HG02571 (cell line): Measurements from ENCODE around the gene PRKAR2A.
"Not testable (repeated sequence)": the region's sequence is repeated elsewhere in the genome, so short reads cannot be mapped to it uniquely, and the experiment has no call there.

Source experiments
- ATAC-seq: cut with Tn5 transposase; IDR thresholded peaks from one replicate; pipeline ENCODE4 v1.9.1; 2021; ENCODE audit warnings: mild to moderate bottlenecking, moderate library complexity; ENCODE audit not compliant: unreplicated experiment

Gene PRKAR2A

GRCh38 chr3:48783304-48783703 lies 64.4 kb downstream of the PRKAR2A start:
- ATAC-seq: no peak

GRCh38 chr3:48782046-48782445 lies 65.6 kb downstream of the PRKAR2A start:
- ATAC-seq: no peak

- ATAC-seq: not testable (repeated sequence)
These were observed 69.1 kb downstream of the PRKAR2A start for GRCh38 chr3:48778565-48778964.

- ATAC-seq: no peak
These were observed 70.8 kb downstream of the PRKAR2A start for GRCh38 chr3:48776854-48777253.

DNA sequence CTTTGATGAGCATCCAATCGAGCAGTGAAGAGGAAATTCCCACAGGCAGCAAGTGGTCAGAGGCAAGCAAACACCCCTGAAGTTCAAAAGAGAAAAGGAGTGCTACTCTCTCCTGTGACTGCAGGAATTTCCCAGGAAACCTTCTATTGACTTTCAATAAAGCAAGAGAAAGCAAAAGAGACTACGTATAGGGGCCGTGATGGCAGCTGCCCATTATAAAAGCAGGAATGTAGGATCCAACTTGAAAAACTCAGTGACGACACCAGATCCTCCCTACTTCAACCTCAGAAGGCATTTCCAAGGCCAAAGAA lies 77.5 kb downstream of the PRKAR2A start:
- ATAC-seq: no peak

GRCh38 chr3:48765376-48765775 lies 82.3 kb downstream of the PRKAR2A start:
- ATAC-seq: no peak

DNA sequence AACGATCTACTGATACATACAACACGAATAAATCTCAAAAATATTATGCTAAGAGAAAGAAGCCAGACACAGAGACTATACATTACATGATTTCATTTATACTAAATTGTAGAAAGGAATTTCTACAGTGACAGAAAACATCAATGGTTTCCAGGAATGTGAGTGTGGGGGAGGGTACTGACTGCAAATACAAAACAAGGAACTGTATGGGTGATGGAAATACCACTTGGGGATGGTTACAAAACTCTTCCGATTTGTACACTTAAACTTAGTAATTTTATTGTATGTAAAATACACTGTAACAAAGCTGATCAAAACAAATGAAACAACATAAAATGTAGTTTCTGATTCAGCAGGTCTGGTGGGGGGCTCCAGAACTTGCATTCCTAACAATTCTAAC lies 84.9 kb downstream of the PRKAR2A start:
- no peak for ATAC-seq

GRCh38 chr3:48759991-48760540 lies 87.6 kb downstream of the PRKAR2A start:
- not testable (repeated sequence) for ATAC-seq

GRCh38 chr3:48759531-48759930 lies 88.1 kb downstream of the PRKAR2A start:
- not testable (repeated sequence) for ATAC-seq

DNA sequence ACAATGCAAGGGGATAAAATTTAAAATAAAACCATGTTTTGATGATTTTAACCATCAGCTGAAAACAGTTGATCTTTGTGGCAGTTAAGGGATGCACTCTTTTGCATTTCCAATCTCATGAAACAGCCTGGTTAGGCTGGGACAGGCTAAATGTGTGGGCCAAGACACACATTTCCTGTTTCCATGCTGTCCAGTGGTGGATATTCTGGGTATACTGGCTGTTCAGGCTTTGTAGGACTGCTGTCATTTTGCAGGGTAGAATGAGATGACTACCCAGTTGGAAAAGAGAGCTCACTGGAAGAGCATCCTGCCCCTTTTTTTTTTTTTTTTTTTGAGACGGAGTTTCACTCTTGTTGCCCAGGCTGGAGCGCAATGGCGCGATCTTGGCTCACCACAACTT lies 88.6 kb downstream of the PRKAR2A start:
- no peak for ATAC-seq

GRCh38 chr3:48756640-48757039 lies 91.0 kb downstream of the PRKAR2A start:
- ATAC-seq: no peak

DNA sequence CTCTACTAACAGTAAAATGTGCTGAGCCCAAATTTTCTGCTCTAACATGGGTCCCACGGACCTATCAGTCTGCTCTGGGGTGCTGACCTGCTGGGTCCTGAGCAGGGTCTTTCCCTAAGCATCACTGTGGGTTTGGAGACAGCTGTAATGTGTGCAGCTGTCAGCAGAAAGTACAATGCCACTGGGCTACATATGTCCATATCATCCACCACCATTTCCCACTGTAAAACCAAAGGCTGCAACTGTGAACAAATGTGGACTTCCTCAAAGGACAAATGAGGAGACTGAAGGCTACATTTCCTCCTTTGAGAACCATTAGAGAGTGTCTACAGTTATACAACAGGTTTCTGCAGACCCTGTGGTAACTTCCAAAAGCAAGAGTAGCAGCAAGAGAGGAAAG lies 96.8 kb downstream of the PRKAR2A start:
- no peak for ATAC-seq

DNA sequence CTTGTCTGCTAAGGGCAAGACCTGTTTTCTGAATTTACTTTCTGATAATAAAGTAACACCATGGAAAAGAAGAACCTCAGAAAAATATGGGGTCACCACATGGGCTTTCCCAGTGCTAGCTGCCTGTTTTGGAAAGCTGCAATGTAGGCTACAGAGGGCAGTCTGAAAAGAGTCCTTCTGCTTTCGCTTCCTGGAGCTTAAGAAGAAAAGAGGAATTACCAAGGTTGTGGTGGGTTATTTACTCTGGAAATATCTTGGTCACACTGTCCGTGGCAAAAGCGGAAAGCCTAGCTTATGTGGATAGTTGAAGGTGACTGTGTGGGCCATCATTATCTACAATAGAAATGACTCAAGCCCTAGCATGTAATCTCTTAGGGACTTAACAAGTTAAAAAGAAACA lies 98.9 kb downstream of the PRKAR2A start:
- no peak for ATAC-seq

DNA sequence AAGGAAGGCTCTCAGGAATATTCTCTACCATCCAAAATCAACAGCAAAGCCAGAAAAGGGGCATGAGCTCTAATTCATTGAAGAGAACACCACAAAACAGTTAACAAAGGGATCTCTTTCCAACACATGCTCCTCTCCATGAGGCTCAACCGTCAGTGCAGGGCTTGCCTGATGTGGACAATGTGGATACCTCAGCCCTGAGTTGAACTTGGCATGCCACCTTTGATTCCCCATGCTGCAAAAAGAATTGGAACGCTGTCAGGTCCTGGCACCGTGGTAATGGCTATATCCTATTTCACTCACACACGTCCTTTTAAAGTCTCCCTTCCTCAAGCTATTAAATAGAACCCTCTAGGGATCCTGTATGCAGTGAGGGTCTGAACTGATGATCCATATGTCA lies 100.0 kb downstream of the PRKAR2A start:
- ATAC-seq: no peak

DNA sequence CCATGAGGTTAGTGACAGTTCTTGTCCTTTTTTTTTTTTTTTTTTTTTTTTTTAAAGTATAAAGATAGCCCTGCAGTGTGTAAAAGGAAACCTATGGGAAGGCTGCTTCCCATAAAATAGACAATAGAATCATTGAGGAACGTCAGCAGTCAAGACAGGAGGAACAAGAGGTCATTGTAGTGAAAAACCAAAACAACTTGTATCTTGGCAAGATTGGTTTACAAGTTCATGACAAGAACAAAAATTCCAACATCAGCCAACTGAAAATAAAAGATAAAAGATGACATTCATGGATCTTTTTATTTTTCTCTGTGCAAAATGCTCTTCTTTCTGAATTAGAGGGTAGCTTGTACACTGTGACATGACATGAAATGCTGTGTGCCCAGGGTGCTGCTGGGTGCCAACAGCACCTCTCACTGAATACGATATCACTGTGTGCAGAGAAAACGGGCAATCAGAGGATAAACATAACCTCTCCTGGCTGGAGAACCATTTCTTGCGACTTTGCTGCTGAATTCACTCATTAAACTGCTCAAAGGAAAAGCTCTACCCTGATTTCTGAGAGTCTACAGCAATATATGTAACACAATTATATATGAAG lies 100.6 kb downstream of the PRKAR2A start:
- ATAC-seq: no peak

- ATAC-seq: no peak
These were observed 103.9 kb downstream of the PRKAR2A start for GRCh38 chr3:48743773-48744172.

- ATAC-seq: not testable (repeated sequence)
These were observed 106.4 kb downstream of the PRKAR2A start for GRCh38 chr3:48741226-48741625.

DNA sequence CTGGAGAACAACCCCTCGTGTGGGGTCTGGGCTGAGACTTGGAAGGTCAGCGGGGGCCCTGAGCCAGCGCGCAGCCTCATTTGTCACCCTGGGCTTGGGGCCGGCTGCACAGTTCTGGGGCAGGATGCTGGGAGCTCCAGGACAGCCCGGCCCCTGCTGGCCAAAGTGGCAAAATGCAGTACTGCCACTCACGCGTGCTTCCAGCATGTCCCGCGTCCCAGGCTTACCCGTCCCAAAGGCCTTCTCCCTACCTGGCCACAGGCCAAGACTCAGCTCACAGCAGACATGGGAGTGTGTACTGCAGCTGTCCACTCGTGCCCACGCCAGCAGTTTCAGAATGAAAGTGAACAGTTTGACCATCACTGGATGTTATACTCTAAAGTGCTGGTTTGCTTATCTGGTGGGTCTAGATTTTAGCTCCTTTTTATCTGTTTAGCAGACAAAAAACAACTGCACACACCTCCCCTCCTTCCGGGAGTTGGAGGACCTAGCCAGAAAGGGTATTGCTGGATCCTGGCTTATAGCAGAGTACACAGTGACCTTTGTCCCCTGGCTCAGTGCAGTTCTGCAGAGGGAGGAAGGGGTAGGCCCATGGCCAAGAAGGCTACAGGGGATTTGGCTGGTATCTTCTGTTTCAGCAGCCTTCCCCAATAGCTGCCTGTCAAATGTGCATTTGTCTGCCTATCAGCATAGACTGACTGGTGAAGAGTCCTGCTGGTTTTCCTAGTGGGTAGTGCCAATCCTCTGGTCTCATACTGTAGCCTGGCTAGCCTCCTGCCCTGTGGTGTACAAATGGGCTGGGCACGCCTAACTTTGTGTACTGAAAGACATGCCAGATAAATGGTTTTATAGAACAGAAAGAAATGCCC lies 107.5 kb downstream of the PRKAR2A start:
- ATAC-seq: no peak

- ATAC-seq: no peak
These were observed 108.1 kb downstream of the PRKAR2A start for GRCh38 chr3:48739617-48739954.

DNA sequence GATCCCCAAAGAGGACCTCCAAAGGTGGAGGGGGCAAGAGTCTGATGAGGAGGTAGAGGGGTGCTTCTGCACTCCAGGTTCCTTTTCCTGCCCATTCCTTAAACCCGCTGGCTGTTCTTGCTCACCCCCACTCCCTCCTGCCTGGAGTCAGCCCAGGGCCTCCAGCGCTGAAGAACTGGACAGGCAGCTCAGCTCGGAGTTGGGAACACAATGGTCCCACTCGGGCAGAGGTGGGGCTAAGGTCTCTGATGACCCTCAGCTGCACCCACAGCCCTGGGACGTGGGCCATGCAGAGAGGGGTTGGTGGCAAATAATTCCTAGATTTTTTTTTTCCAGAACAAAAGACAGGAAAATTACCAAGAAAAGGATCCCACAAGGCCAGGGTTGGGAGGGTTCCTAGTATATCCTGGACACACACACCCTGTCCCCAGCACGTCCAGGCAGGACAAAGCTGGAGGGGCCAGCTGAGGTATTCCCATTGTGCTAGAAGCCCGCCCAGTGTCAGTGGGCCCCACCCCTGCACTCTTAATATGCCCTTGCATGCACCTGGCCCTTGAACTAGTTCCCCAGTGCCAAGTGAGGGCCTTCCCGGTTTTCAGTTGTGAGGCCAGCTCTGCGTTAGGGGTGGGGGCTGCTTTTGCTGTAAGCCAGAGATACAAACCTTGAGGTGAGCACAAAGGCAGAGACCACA lies 108.6 kb downstream of the PRKAR2A start:
- ATAC-seq: no peak

- no peak for ATAC-seq
These were observed 109.5 kb downstream of the PRKAR2A start for GRCh38 chr3:48738144-48738536.
